Measurements from ENCODE around the gene PKD1L1.

PKD1L1 gene

DNA sequence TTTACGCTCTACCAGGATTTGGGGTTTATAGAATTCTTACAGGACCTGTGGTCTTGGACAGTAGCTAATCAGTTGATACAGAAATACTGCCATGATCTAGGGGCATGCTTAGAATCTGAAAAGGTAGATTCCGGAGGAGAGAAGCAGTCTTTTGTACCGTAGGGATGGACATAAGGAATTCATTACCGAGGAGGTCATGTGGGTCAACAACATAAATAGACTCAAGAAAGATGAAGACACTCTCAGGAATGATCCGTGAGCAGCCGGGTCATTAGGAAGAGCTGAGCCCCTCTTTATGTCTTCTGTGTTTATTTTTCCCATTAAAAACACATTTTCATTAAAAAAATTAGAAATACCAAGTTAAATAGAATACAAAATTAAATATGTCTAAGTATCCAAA lies 206.3 kb downstream of the PKD1L1 start:
- DNase-seq (ENCODE audit: insufficient read length): no peak
- FAIRE-seq: no peak
- TF ChIP-seq TAF1 (IDR thresholded peaks at IDR 0.05; ENCODE audit: borderline replicate concordance, low read depth, low read length): no peak
- TF ChIP-seq POLR2AphosphoS5 (IDR thresholded peaks at IDR 0.05; ENCODE audit: low read depth, low read length): no peak
- no peak for TF ChIP-seq POLR2A (IDR thresholded peaks at IDR 0.05; ENCODE audit: low read depth, low read length)

DNA sequence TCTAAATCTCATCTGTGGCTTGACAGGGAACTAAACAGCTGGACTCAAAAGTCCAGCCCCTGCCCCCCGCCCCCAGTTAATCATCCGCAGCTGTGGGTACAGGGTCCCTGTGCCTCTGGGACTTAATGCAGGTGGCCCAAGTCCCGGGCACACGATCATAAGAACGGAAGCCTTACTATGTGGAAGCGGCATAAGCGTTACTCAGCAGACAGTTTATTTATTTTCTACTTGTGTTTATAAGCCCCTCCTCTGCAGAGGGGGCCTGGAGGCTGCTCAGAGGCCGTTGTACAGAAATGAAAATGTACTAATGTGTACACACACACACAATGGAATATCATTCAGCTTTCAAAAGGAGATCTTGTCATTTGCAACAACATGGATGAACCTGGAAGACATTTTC lies 208.4 kb downstream of the PKD1L1 start:
- DNase-seq (ENCODE audit: insufficient read length) (no peak), FAIRE-seq (no peak)
- no peak for TF ChIP-seq POLR2AphosphoS5 (IDR thresholded peaks at IDR 0.05; ENCODE audit: low read depth, low read length)
- no peak for TF ChIP-seq TAF1 (IDR thresholded peaks at IDR 0.05; ENCODE audit: borderline replicate concordance, low read depth, low read length)
- no peak for TF ChIP-seq POLR2A (IDR thresholded peaks at IDR 0.05; ENCODE audit: low read depth, low read length)

DNA sequence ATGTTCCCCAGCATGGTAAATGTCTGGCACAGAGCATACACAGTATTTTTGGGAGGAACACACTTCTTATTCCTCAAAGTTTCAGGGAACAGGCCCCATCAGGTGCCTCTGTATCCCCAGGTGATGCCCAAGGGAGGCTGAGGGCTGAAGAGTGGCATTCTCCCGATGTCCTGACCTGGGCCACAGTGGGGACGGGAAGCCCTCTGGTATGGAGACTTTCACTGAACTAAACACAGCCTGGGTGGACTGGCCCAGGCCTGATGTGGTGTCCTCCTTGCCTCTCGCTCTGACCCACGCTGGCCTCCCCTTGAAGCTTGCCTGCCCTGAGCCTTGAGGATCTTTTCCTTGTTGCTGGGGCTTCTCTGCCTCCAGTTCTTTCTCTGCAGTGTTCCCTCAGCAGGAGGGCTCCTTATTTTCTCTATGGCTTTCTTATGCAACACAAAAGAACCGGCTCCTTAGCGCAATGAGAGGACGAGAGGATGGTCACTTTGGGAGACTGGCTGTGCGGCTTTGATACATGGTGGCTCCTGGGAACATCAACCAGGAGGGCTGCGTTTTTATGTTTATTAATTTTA lies 208.9 kb downstream of the PKD1L1 start:
- no peak for DNase-seq (ENCODE audit: insufficient read length)
- TF ChIP-seq POLR2A (IDR thresholded peaks at IDR 0.05; ENCODE audit: low read depth, low read length): no peak
- TF ChIP-seq TAF1 (IDR thresholded peaks at IDR 0.05; ENCODE audit: borderline replicate concordance, low read depth, low read length): no peak
- no peak for TF ChIP-seq POLR2AphosphoS5 (IDR thresholded peaks at IDR 0.05; ENCODE audit: low read depth, low read length)
- FAIRE-seq: no peak

DNA sequence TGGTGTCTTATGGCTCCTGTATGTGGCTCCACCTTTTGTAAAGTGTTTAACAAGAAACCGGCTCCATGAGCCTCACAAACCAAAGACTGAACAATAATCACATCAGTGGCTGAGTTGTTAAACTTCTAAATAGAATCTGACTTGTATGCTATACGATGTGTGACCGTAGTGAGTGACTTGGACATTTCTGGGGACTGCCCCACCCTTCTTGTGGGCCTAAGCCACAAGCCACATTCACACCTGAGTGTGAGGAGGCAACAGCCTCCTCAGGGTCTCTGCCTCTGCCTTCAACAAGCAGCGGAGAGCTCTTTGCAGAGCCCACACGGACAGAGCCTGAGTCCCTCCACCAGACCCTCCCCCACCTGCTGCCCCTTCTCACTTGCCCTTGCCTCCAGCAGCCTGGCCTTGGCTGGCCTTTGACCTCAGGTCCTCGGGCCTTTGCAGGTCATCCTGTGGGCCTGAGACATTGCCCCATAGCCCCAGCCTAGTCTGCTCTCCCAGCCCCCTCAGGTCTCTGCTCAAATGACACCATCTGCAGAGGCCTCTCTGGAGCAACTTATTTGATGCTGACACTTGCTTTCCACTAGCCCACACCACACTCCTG lies 209.6 kb downstream of the PKD1L1 start:
- DNase-seq (ENCODE audit: insufficient read length) (no peak), FAIRE-seq (no peak)
- TF ChIP-seq POLR2A (IDR thresholded peaks at IDR 0.05; ENCODE audit: low read depth, low read length) (no peak), POLR2AphosphoS5 (IDR thresholded peaks at IDR 0.05; ENCODE audit: low read depth, low read length) (no peak), TAF1 (IDR thresholded peaks at IDR 0.05; ENCODE audit: borderline replicate concordance, low read depth, low read length) (no peak)

DNA sequence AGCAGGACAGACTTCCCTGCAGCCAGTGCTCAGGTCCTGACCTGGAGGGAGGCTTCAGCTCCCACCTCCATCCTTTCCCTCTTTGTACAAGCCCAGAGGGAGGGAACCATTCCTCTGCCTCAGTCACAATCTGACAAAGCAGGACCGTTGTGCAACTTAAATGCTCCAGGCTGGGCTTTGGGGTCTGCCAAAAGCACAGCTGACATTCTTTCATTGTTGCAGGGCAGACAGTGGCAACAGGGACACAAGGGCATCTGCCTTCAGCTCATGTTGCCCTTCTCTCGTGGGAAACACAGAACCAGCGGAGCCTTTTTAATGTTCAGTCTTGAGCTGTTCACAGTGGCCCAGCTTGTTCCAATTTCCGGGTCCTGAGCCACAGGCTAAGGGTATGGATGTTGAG lies 210.7 kb downstream of the PKD1L1 start:
- DNase-seq (ENCODE audit: insufficient read length) (no peak), FAIRE-seq (no peak)
- TF ChIP-seq POLR2AphosphoS5 (IDR thresholded peaks at IDR 0.05; ENCODE audit: low read depth, low read length) (no peak), POLR2A (IDR thresholded peaks at IDR 0.05; ENCODE audit: low read depth, low read length) (no peak), TAF1 (IDR thresholded peaks at IDR 0.05; ENCODE audit: borderline replicate concordance, low read depth, low read length) (no peak)

DNA sequence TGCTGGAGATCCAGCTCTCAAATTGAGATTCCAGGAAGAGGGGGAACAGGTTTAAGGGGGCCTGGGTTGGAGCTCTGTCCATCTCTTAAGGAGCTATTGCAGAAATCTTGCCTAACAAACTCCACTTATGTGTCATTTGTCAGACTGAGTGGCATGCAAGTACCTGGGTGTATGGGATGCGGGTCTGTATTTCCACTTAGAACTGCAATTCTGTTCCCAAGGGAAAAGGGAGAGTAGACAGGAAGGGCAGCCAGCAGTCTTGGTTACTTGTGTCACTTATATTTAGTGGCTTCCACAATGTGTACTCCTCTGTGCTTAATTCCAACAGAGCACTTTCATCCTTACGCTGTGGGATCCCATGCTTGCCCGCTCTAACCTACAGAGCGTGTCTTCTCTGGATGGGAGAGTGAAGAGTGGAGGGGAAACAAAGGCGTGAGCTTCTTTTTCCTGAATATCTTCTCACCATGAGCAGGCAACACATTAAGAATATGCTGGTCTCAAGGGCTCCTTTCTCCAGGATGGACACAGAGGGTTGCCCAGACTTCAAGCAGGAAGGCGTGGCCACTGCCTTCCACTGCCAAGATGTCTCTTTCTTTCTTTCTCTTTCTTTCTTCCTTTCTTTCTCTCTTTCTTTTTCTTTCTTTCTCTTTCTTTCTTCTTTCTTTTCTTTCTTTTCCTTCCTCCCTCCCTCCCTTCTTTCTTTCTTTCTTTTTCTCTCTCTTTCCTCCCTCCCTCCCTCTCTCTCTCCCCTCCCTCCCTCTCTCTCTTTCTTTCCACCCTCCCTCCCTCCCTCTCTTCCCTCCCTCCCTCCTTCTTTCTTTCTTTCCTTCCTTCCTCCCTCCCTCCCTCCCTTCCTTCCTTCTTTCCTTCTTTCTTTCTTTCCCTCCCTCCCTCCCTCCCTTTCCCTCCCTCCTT lies 212.6 kb downstream of the PKD1L1 start:
- no peak for FAIRE-seq
- TF ChIP-seq POLR2AphosphoS5 (IDR thresholded peaks at IDR 0.05; ENCODE audit: low read depth, low read length): no peak
- no peak for TF ChIP-seq TAF1 (IDR thresholded peaks at IDR 0.05; ENCODE audit: borderline replicate concordance, low read depth, low read length)
- no peak for TF ChIP-seq POLR2A (IDR thresholded peaks at IDR 0.05; ENCODE audit: low read depth, low read length)
- no peak for DNase-seq (ENCODE audit: insufficient read length)

DNA sequence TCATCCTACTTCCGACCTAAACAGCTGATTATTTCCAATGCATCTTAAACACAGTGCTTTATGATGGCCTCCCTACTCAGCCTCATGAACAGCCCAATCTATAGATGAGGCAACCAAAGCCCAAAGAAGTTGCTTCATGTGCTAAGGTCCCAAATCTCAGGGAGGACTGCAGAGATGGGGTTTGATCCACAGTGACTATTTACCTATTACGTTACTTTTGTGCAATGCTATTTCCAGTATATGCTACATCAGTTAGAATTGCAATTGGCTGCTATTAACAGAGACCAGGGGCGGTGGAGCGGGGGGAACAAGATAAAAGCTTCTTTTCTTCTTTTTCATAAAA lies 213.3 kb downstream of the PKD1L1 start:
- TF ChIP-seq POLR2A (IDR thresholded peaks at IDR 0.05; ENCODE audit: low read depth, low read length): no peak
- no peak for TF ChIP-seq POLR2AphosphoS5 (IDR thresholded peaks at IDR 0.05; ENCODE audit: low read depth, low read length)
- no peak for TF ChIP-seq TAF1 (IDR thresholded peaks at IDR 0.05; ENCODE audit: borderline replicate concordance, low read depth, low read length)
- no peak for FAIRE-seq
- no peak for DNase-seq (ENCODE audit: insufficient read length)

DNA sequence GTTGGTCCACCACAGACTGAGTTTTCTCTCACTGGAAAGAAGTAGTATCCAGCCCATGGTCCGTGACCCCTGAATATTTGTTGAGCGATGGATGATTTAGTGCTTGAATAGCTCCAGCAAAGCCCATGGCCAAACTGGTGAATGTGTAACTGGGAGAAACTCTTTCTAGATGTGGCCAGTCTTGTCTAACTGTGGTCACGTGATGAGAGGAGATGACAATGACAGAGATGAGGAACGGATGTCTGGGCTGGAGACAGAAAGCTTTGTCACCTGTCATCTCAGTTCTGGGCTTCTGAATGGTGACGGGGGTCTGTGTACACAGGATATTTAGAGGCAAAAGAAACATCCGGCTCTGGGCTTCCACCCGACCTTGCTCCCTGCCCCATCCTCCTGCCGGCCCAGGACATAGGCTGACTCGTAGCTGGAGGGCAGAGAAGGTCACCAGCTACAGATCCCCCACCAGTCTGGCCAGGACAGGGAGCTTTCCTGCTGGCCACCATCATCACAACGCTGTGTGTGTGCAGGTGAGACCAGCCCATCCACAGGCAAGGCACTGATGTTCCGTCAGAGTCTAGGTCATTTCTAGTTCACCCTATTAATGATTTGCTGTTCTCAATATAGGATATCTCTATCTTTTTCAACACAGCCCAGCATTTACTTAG lies 213.8 kb downstream of the PKD1L1 start:
- no peak for DNase-seq (ENCODE audit: insufficient read length)
- TF ChIP-seq TAF1 (IDR thresholded peaks at IDR 0.05; ENCODE audit: borderline replicate concordance, low read depth, low read length) (no peak), POLR2A (IDR thresholded peaks at IDR 0.05; ENCODE audit: low read depth, low read length) (no peak), POLR2AphosphoS5 (IDR thresholded peaks at IDR 0.05; ENCODE audit: low read depth, low read length) (no peak)
- no peak for FAIRE-seq

DNA sequence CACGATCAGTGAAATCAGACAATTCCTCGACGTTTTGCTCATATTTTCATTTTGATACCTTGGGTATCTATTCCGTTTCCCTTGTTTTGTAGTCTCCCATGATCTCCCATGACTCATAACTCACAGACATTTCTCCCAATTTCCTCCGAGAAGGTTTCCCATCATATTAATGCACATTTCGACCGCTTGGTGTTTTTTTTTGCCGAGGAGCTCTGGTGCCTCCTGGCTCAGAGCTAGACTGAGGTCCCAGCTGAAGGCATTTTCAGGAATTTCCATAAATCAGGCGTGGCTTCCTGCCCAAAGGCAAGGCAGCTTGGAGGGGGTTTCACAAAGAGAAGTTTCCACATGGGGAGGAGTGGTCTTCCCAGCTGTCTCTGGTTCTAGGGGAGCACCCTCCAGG lies 218.1 kb downstream of the PKD1L1 start:
- DNase-seq (ENCODE audit: insufficient read length) (no peak), FAIRE-seq (no peak)
- TF ChIP-seq POLR2A (IDR thresholded peaks at IDR 0.05; ENCODE audit: low read depth, low read length): no peak

DNA sequence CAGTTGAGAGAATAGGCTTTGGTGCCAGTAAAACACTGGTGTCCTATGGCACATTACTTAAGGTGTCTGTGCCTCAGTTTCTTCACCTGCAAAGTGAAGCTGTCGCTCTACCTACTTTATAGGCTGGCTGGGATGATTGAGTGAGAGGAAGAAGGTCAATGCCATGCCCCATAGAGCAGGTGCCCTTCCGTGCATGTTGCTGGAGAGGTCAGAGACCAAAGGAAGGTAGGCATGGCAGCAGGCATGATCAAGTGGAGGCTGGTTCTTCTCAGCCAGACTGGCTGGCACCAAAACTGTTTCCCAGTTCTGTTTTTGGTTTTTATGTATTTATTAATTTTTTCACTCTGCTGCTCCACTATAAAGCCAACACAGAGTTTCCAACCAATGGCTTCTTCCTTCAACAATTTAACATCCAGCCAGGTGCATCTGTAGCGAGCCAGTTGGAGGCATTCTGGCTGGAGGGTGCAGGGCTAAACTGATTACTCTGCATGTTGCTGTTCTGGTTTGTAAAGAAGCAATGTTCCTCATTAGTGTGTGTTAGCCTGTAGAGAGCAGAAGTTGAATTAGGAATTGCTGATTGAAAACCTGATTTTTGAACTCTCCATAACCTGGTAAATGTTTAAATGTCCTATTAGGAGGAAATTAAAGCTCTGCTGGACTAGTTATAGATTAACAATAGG lies 222.1 kb downstream of the PKD1L1 start:
- TF ChIP-seq POLR2AphosphoS5 (IDR thresholded peaks at IDR 0.05; ENCODE audit: low read depth, low read length): no peak
- no peak for TF ChIP-seq TAF1 (IDR thresholded peaks at IDR 0.05; ENCODE audit: borderline replicate concordance, low read depth, low read length)
- TF ChIP-seq POLR2A (IDR thresholded peaks at IDR 0.05; ENCODE audit: low read depth, low read length): no peak
- DNase-seq (ENCODE audit: insufficient read length) (no peak), FAIRE-seq (no peak)
